Panc1 (cell line): Measurements from ENCODE around the gene KCP.

ENCODE experiments used
- REST ChIP-seq, 2 experiments: IDR thresholded peaks; 2 replicates each; pipeline ENCODE4 v1.6.1; 2011 to 2012; ENCODE audit warnings: low read depth in 2 of 2, control low read depth in 1 of 2, low read length in 1 of 2, mild to moderate bottlenecking in 1 of 2, moderate library complexity in 1 of 2; ENCODE audit not compliant: insufficient read depth in 1 of 2
- SIN3A ChIP-seq: IDR thresholded peaks from 2 replicates; pipeline ENCODE4 v1.6.1; 2012; ENCODE audit warnings: low read depth, mild to moderate bottlenecking, low read length, moderate library complexity, borderline replicate concordance; ENCODE audit not compliant: insufficient read depth
- TF ChIP-seq, protein P1 (sequence below): fragments of 450-650 bp; IDR thresholded peaks from 2 replicates; pipeline ENCODE4 v1.5.1; 2017; ENCODE audit warnings: mild to moderate bottlenecking

- TF ChIP-seq, protein P1, sequence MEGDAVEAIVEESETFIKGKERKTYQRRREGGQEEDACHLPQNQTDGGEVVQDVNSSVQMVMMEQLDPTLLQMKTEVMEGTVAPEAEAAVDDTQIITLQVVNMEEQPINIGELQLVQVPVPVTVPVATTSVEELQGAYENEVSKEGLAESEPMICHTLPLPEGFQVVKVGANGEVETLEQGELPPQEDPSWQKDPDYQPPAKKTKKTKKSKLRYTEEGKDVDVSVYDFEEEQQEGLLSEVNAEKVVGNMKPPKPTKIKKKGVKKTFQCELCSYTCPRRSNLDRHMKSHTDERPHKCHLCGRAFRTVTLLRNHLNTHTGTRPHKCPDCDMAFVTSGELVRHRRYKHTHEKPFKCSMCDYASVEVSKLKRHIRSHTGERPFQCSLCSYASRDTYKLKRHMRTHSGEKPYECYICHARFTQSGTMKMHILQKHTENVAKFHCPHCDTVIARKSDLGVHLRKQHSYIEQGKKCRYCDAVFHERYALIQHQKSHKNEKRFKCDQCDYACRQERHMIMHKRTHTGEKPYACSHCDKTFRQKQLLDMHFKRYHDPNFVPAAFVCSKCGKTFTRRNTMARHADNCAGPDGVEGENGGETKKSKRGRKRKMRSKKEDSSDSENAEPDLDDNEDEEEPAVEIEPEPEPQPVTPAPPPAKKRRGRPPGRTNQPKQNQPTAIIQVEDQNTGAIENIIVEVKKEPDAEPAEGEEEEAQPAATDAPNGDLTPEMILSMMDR, result no peak
- TF ChIP-seq SIN3A (no peak), REST (IDR thresholded peaks at IDR 0.05; ENCODE audit: insufficient read depth in 1 of 2, low read depth in 2 of 2, low read length in 1 of 2) (no peak)
These were observed 17.8 kb upstream of the KCP start for GRCh38 chr7:128928159-128928813.
